Retina (tissue), 1 donor: ENCODE data around the gene SLC25A10.
"Not testable (repeated sequence)": the region's sequence is repeated elsewhere in the genome, so short reads cannot be mapped to it uniquely, and the experiment has no call there.

Experiments used
- DNase-seq: peaks from one replicate; pipeline ENCODE4 v3.0.0-alpha.2; 2016

The SLC25A10 gene

GRCh38 chr17:81722184-81723120 is 10.4 kb downstream of the SLC25A10 start:
- DNase-seq = no peak

- no peak for DNase-seq
These were observed 11.6 kb downstream of the SLC25A10 start for GRCh38 chr17:81723651-81724209.

- no peak for DNase-seq
These were observed 13.4 kb downstream of the SLC25A10 start for GRCh38 chr17:81725439-81725838.

- DNase-seq = no peak
These were observed 13.9 kb downstream of the SLC25A10 start for GRCh38 chr17:81726004-81726403.

GRCh38 chr17:81727324-81728031 is 15.4 kb downstream of the SLC25A10 start:
- DNase-seq = no peak

GRCh38 chr17:81733507-81734404 is 21.7 kb downstream of the SLC25A10 start:
- DNase-seq = peak; percentile 89

- no peak for DNase-seq
These were observed 22.6 kb downstream of the SLC25A10 start for GRCh38 chr17:81734405-81735263.

- DNase-seq = no peak
These were observed 23.4 kb downstream of the SLC25A10 start for GRCh38 chr17:81735264-81736102.

- DNase-seq = no peak
These were observed 26.1 kb downstream of the SLC25A10 start for GRCh38 chr17:81737947-81738800.

- no peak for DNase-seq
These were observed 26.8 kb downstream of the SLC25A10 start for GRCh38 chr17:81738801-81739393.

GRCh38 chr17:81739593-81739992 is 27.5 kb downstream of the SLC25A10 start:
- DNase-seq = not testable (repeated sequence)

- DNase-seq = no peak
These were observed 28.4 kb downstream of the SLC25A10 start for GRCh38 chr17:81740395-81740961.

GRCh38 chr17:81741049-81741593 is 29.0 kb downstream of the SLC25A10 start:
- no peak for DNase-seq

GRCh38 chr17:81741594-81742452 is 29.7 kb downstream of the SLC25A10 start:
- no peak for DNase-seq
